ENCODE results near the gene DONSON.
A peak's percentile ranks its signal among the peaks of the same experiment; 100 is the strongest.

The DONSON gene

GRCh38 chr21:33561373-33561772 lies 27.1 kb downstream of the DONSON start:
- DNase-seq: no peak

- DNase-seq: no peak
These were observed 27.5 kb downstream of the DONSON start for GRCh38 chr21:33560965-33561364.

DNA sequence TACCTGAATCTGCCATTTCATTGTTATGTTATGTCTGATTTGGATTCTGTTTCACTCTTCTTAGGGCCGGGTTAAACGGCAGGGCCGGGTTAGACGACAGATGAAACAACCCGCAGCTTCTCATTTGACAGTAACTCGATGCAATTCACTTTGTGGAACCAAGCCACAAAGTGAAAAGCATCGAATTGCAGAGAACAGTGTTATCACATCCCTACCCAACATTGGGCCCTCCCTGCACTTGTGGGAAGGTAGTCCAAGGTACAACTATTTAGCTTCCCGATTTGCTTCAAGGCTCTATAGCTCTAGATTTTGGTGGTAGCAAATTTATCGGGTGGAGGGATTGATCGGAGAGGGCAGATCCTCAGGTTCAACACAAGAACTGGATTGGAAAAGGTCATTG lies 28.7 kb downstream of the DONSON start:
- no peak for DNase-seq

DNA sequence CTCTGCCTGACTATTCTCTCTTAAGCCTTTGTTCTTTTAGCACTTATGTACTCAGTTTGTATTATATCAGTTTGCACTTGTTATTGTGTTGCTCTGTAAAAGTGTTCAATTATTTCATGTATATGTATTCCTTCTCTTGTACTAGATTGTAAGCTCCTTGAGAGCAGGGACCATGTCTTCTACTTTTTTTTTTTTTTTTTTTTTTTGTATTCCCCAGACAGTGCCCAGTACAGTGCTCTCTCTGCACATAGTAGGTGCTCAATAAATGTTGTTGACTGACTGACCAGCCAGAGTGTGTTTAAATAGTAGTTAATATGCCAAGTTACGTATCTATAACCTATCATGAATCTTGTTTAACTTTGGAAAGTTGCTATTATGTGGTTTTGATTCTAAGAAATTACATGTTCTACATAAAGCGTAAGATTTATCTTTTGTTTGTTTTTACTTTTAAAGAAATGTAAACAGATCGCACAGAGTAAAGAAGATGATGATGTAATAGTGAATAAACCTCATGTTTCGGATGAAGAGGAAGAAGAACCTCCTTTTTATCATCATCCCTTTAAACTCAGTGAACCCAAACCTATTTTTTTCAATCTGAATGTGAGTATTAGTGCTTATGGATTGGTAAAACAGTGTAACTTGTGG lies 29.6 kb downstream of the DONSON start:
- no peak for DNase-seq

DNA sequence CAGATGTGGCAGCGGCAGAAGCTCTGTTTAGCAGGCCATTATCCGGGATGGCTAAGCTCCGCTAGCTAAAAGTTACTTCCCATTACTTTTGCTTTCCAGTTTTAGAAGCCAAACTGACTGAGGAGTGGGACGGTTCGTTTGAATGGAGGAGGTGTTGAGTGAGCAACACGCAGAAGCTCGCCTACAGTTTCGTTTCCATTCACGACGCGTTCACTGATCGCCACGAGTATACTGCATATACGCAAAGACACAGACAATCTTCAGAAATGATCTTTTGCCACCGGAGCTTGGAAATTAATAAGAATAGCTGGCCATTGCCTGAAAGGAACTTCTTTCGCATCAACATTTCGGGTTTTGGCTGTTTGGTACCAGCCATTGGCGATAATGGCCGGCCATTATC lies 31.0 kb downstream of the DONSON start:
- no peak for DNase-seq

GRCh38 chr21:33554982-33555344 lies 33.5 kb downstream of the DONSON start:
- DNase-seq: no peak

DNA sequence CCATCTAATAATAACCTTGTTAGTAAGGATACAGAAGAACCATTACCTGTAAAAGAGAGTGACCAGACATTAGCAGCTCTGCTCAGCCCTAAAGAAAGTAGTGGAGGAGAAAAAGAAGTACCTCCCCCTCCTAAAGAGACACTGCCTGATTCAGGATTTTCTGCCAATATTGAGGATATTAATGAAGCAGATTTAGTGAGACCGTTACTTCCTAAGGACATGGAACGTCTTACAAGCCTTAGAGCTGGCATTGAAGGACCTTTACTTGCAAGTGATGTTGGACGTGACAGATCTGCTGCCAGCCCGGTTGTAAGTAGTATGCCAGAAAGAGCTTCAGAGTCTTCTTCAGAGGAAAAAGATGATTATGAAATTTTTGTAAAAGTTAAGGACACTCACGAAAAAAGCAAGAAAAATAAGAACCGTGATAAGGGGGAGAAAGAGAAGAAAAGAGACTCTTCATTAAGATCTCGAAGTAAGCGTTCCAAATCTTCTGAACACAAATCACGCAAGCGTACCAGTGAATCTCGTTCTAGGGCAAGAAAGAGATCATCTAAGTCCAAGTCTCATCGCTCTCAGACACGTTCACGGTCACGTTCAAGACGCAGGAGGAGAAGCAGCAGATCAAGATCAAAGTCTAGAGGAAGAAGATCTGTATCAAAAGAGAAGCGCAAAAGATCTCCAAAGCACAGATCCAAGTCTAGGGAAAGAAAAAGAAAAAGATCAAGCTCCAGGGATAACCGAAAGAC lies 34.1 kb downstream of the DONSON start:
- no peak for DNase-seq

DNA sequence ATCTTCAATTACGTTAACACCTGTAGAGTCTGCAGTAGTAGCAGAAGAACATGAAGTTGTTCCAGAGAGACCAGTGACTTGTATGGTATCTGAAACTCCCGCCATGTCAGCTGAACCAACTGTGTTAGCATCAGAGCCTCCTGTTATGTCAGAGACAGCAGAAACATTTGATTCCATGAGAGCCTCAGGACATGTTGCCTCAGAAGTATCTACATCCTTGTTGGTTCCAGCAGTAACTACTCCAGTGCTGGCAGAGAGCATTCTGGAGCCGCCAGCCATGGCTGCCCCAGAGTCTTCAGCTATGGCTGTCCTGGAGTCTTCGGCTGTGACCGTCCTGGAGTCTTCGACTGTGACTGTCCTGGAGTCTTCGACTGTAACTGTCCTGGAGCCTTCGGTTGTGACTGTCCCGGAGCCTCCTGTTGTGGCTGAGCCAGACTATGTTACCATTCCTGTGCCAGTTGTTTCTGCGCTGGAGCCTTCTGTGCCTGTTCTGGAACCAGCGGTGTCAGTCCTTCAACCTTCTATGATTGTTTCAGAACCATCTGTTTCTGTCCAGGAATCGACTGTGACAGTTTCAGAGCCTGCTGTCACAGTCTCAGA lies 35.4 kb downstream of the DONSON start:
- DNase-seq: no peak

DNA sequence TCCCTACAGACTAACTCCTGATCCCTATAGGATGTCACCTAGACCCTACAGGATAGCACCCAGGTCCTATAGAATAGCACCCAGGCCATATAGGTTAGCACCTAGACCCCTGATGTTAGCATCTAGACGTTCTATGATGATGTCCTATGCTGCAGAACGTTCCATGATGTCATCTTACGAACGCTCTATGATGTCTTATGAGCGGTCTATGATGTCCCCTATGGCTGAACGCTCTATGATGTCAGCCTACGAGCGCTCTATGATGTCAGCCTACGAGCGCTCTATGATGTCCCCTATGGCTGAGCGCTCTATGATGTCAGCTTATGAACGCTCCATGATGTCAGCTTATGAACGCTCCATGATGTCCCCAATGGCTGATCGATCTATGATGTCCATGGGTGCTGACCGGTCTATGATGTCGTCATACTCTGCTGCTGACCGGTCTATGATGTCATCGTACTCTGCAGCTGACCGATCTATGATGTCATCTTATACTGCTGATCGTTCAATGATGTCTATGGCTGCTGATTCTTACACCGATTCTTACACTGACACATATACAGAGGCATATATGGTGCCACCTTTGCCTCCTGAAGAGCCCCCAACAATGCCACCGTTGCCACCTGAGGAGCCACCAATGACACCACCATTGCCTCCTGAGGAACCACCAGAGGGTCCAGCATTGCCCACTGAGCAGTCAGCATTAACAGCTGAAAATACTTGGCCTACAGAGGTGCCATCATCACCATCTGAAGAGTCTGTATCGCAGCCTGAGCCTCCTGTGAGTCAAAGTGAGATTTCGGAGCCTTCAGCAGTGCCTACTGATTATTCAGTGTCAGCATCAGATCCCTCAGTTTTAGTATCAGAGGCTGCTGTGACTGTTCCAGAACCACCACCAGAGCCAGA lies 36.1 kb downstream of the DONSON start:
- DNase-seq: no peak

DNA sequence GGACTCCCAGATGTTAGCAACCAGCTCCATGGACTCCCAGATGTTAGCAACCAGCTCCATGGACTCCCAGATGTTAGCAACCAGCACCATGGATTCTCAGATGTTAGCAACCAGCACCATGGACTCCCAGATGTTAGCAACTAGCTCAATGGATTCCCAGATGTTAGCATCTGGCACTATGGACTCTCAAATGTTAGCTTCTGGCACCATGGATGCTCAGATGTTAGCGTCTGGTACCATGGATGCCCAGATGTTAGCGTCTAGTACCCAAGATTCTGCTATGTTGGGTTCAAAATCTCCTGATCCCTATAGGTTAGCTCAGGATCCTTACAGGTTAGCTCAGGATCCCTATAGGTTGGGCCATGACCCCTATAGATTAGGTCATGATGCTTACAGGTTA lies 36.8 kb downstream of the DONSON start:
- DNase-seq: no peak

DNA sequence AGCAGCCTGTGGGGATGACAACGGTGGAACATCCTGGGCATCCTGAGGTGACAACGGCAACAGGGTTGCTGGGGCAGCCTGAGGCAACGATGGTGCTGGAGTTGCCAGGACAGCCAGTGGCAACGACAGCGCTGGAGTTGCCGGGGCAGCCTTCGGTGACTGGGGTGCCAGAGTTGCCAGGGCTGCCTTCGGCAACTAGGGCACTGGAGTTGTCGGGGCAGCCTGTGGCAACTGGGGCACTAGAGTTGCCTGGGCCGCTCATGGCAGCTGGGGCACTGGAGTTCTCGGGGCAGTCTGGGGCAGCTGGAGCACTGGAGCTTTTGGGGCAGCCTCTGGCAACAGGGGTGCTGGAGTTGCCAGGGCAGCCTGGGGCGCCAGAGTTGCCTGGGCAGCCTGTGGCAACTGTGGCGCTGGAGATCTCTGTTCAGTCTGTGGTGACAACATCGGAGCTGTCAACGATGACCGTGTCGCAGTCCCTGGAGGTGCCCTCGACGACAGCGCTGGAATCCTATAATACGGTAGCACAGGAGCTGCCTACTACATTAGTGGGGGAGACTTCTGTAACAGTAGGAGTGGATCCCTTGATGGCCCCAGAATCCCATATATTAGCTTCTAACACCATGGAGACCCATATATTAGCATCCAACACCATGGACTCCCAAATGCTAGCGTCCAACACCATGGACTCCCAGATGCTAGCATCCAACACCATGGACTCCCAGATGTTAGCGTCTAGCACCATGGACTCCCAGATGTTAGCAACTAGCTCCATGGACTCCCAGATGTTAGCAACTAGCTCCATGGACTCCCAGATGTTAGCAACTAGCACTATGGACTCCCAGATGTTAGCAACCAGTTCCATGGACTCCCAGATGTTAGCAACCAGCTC lies 37.5 kb downstream of the DONSON start:
- no peak for DNase-seq

DNA sequence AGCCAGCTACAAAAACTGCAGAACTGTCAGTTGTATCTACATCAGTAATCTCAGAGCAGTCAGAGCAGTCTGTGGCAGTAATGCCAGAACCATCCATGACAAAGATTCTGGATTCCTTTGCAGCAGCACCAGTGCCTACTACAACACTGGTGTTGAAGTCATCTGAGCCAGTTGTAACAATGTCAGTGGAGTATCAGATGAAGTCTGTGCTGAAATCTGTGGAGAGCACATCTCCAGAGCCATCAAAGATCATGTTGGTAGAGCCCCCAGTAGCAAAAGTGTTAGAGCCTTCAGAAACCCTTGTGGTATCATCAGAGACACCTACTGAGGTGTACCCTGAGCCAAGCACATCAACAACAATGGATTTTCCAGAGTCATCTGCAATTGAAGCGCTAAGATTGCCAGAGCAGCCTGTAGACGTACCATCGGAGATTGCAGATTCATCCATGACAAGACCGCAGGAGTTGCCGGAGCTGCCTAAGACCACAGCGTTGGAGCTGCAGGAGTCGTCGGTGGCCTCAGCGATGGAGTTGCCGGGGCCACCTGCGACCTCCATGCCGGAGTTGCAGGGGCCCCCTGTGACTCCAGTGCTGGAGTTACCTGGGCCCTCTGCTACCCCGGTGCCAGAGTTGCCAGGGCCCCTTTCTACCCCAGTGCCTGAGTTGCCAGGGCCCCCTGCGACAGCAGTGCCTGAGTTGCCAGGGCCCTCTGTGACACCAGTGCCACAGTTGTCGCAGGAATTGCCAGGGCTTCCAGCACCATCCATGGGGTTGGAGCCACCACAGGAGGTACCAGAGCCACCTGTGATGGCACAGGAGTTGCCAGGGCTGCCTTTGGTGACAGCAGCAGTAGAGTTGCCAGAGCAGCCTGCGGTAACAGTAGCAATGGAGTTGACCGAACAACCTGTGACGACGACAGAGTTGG lies 38.4 kb downstream of the DONSON start:
- DNase-seq: no peak

DNA sequence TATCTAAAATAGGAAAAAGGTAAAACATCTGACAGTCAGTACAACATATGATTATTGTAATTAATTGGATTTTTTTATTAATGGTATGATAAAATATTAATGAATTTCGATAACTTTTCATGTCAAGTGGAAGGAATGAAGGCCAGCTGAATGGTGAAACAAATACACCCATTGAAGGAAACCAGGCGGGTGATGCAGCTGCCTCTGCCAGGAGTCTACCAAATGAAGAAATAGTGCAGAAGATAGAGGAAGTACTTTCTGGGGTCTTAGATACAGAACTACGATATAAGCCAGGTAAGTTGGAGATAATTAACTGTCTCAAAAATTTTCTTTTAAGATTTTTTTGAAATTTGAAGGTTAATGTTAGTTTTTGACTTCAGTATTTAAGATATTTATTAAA lies 42.4 kb downstream of the DONSON start:
- no peak for DNase-seq

DNA sequence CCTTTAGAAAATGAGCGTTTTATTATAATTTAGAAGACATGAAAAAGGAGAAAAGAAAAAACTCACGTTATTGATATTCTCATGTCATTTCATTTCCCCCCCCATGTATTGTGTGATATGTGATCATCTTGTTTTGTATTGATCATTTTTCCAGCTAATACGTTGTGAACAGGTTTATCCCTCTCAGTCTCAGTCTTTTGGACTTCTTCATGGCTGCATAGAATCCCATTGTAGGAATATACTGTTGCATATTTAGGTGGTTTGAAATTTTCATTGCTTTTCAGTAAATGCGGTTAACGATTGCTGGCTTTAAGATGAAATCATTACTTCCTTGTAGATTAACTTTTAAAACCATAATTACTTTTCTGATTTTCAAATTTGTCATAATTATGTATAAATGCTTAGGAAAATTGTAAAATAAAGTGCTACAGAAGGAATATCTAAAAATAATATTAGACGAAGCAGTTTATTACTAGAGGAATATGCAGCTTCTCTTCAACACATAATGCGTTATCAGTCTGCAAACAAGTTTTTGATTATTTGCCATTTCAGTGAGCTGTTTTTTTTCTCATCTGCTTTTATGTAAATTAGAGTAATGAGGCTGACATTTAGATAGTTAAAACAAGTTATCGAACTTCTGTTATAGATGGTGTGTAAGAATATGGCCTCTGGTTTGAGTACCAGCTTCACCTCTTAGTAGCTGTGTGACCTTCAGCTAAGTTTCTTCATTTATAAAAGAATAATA lies 43.9 kb downstream of the DONSON start:
- no peak for DNase-seq

DNA sequence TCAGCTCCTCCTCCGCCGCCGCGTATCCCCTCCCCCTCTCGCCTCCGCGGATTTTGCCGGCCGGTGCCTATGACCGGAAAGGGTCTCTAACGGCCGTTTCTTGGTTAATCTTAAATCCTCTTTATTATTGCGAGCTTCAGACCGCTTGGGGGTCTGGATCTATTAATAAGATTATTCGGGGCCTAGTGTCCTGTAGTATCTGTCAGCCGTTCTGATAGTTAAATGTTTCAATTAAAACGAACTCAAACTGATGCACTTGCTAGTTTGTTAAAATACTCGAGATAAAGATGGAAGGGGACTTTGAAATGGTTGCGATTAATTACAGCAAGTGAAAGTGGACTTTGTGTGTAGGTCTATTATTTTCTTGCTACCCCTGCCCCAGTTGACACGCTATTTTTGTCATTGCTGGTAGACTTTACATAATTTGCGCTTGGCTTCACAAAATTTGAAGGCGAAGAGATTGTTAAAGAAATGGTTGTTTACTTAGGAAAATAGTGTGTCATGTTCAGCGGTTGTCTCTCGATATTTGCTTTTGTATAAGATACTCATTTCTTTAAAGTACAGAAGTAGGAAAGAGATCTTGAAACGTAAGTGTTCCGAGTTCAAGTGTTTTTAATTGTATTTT lies 44.9 kb downstream of the DONSON start:
- DNase-seq: no peak

DNA sequence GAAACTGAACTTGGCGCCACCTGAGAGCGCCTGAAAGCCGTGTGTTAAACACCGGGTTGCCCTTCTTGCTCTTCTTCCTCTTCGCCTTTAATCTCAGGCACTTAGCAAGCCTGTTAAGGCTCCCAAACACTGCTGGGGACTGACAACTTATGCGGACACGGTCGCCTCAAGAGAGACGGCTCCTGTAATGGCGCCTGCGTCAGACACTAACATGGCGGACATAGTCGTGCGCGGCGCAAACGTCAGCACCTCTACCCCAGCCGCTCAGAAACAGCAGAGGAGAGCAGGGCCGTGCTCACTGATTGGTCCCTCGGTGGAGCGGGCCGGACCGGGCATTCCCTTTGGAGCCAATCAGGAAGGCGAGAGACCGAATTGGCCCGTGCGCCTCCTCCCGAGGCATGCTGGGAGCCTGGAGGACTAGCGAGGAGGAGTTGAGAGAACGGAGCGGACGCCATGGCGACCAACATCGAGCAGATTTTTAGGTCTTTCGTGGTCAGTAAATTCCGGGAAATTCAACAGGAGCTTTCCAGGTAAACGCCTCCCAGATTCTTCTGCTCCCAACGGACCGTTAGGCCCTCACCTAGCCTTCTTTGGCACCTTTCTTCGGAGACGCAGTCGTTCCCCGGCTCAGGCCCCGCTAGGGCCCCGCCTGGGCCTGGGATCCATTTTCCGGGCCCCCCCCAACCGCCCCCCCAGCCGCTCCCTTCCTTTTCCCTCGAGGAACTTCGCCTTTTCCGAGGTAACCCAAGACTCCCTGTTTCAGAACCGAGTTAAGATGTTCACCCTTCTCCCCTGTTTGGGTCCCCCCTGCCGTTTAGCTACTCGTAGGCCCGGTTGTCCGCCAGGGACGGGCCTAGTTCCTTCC lies 45.6 kb downstream of the DONSON start, which contains the start of gene SON:
Gene SON (plus strand): TSS at position 399 of the 865 bp plus-strand sequence. CDS start 55 bp downstream, at position 454.
- peak; percentile 97 for DNase-seq

DNA sequence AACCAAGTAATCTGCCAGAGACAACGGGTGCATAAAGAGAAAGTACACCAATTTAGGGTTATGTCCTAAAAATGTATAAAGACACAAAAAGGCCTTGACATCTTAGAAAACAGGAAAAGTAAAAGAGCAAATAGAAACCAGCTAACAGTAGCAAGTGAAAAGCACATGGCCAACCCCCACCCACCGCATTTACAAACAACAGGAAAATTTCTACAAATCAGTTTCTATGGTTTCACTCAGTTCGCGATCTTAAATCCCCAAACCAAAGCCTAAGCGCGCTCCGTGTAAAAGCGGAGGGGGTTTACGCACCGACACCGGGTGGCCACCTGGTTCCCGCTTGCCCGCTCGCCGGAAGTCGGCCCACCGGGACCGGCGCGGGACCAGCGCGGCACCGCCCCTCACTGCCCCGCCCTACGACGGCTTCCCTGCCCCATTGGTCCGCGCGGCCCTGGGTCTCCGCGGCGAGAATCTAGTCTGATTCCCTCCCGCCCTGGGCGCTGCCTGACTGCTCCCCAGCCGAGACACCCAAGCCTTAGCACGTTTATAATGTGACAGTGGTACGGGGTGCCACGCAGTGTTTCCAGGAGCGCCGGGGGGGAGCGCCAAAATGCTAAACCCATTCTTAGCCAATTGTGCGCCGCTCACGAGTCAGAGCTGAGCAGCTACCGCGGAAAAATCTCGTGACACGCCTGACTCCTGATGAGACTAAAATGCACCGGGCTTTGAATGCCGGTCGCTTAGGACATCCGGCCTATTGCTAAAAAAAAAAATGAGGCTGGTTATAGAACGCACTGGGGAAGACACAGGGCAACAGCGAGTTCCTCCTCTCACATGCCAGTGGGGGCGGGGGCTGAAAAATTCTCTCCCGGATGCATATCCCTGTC lies 46.5 kb downstream of the DONSON start, which contains the start of gene GART:
Gene GART (minus strand): TSS at position 362 of the 884 bp plus-strand sequence. CDS start 2,802 bp downstream, outside the sequence.
- DNase-seq: peak; percentile 73

Data from effector CD8-positive, alpha-beta T cell (primary cell).